Inflammatory macrophage treated with lipopolysaccharide for 1 hour (primary cell): ENCODE data around the gene NCLN.
"Not testable (repeated sequence)": the region's sequence is repeated elsewhere in the genome, so short reads cannot be mapped to it uniquely, and the experiment has no call there.

Experiments used
- DNase-seq, 2 donors: peaks; one replicate each; pipeline ENCODE4 v3.0.0-alpha.2; 2020 to 2022

NCLN gene

DNA sequence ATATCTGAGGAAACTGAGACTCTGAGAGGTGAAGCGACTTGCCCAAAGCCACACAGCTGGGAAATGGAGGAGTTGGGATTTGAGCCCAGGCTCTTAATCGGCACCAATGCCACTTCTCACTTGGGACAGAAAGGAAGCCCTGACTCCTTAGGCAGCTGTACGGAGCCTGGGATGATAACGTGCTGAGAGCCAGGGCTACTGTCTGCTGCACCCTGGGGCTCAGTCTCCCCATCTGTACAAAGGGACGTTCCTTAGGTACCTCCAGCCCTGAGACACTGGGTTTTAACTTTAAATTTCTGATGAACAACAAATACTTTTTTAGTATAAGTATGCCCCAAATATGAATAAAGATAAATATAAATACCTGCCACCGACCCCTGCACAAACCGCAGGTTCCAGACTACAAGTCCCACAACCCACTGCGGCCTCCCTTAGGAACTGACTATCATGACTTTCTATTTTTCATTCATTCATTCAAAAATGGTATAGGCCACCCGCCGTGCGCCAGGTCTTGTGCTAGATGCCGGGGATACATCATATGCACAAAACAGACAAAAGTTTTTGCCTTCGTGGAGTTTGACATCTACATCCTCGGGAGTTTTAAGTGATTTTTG, 776 bp upstream of the NCLN start:
- DNase-seq, result no peak

DNA sequence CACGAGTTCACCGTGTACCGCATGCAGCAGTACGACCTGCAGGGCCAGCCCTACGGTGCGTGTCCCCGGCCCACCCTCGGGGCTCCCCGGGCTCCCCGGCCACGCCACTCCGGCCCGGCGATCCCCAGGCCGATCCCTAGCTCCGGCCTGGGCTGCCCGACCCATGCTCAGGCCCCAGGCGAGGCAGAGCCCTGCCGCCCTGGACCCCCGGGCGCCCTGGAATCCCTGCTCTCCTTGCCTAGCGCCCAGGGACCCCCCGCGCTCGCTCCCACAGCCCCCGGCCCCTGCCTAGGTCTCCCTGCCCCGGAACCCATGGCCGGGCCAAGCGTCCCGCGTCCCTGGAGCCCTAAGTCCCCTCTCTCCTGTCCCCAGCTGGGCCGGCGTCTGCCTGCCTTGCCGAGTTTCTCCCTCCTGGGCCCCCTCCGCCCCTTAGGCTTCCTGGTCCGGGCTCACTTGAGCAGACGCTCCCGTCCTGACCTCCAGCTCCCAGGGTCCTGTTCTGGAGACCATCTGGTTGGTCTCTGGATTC, 494 bp downstream of the NCLN start:
- no peak for DNase-seq

DNA sequence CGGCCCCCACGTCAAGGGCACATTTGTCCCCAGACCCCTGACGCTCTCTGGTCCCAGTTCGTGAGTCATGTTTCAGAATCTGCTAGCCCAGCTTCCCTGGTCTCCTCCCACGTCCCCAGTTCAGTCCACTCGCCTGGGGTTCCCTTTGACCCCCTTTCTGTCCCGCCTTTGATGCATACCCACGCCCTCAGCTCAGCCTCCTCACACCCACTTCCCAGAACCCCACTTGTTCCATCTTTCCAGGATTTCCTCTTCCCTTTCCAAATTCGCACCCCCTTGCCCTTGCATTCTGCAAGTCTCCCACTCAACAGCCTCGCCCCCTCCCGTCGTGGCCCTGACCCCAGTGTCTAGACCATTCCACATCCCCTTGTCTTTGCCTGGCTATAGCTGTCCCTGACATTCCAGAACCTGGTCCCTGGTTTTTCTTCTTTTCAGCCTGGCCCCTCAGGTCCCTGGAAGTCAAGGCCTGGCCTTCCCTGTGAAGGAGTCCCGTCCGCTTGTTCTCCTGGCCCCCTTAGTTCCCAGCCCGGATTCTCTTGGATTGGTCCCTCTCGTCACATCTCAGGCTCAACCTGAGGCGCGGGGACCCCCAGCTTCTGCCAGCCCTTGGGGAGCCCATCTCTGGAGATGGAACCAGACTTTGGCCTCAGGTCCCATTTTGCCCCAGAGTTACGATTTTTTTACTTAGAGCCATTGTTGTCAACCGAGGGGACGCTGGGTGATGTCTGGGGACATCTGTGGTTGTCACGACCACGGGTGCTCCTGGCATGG, 1.3 kb downstream of the NCLN start:
- DNase-seq, result peak; percentile 29 to 61

DNA sequence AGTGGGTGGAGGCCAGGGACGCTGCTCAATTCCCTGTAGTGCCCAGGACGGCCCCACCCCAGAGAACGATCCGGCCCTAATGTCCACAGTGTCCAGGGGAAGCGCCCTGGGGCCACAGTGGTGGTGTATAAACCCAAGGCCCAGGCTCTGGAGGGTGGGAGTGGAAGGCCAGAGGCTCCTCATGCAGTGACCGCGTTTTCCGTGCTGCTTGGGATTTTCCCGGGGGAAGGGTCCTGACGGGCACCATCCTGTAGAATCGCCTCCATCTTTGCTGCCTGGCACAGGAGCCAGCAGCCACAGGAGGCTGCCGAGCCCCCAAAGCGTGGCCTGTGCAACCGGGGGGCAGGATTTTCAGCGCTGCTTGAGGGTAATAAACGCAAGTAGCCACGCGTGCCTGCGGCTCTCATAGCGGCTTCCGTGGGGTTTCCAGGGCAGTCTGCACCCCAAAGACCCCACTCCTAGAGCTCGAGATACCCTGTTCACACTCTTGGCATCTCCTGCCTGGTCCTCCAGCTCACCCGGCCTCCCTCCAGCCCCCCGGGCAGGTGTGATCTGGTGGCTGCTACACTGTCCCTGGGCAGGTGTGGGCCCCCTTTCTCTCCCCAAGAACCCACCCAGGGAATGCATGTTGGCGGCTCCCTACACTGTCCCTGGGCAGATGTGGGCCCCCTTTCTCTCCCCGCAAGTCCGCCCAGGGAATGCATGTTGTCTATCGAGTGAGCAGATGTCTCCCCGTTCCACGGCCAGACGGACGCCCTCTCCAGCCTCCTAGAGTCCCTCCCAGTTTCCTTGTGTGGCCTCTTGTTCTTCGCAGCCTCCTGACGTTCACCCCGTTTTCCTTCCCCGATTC, 2.2 kb downstream of the NCLN start:
- no peak for DNase-seq

DNA sequence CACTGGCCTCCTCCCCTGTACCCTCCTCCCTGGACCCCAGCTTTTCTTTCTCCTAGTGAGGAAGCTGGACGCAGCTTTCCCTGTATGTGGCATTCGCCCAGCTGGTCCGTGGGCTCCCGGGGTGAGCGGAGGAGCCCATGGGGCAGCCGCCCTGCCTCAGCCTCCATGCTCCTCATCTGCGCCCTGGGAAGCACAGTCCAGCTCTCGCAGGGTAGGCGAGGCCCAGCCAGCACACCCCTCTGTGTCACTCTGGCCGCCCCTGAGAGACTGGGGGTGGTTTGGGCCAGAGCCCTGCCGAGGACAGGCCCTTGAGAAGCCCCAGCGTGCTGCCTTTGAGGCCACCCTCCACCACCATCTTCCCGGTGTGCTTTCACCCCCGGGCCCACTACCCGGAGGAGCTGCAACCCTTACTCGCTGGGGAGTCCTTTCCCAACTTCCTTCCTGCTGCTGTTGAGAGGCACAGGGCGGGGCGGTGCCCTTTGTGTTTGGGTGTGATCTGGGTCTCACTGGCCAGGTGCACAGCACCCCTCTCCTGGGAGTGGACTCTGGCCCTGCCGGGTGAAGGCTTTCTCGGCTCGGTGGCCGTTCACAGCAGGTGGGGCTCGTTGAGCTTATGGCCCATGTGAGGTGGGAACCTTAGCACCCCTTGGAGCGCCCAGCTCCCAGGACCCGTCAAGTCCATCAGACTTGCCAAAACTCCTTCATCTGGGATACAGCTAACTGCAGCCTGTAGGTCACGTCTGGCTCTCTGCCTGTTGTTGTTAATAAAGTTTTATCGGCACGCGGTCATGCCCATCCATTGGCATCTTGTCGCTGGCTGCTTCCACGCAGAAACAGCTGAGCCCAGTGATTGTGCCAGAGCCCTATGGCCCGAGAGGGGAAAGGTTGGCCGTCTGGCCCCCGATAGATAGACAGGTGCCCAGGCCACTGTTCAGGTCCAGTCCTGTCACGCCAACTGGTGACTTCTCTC, 3.2 kb downstream of the NCLN start:
- DNase-seq, result no peak

DNA sequence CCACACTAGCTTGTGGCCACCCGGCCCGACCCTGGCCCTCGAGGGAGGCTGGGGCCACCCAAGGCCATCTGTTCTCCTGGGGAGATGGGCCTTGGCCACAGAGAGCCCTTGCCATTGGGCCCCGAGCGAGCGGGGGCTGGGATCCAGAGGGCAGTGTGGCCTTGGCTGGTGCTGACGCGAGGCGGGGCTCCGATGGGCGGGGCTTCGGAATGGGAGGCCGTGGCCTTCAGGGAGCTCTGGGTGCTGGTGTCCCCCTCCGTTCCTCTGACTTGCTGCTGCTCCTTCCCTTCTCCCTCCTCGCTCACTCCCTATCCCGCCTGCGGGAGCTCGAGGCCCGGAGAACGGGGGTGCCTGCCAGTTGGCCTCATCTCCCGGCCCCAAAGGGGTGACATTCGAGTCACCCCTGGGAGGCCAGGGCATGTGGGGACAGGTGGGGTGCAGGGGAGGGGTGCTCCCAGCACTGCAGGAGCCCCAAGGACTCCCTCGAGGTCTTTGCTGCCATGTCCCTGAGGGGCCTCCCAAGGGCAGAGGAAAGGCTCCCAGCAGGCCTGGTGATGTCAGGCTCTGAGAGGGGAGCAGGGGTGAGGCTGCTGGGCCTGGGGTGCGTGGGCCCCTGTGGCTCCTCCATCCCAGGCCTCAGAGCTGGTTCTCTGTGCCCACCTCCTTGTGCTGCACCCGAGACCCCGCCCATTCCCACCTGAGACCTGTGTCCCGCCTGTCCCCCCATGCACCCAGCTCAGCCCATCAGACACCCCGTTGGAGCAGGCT, 4.2 kb downstream of the NCLN start:
- DNase-seq, result no peak

DNA sequence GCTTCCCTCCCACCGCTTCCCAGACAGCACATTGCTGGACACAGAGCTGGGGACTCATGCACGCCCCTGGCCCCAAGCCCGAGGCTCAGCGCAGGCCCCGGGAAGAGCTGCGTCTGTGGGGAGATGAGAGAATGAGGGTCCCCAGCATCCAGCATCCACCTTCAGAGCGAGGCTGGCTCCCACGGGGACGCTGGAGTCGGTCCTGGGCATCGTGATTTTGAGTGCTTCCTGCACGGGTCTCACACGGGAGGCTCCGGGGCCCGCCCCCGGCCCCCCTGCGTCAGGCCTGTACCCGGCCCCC, 4.7 kb downstream of the NCLN start:
- DNase-seq, result no peak

DNA sequence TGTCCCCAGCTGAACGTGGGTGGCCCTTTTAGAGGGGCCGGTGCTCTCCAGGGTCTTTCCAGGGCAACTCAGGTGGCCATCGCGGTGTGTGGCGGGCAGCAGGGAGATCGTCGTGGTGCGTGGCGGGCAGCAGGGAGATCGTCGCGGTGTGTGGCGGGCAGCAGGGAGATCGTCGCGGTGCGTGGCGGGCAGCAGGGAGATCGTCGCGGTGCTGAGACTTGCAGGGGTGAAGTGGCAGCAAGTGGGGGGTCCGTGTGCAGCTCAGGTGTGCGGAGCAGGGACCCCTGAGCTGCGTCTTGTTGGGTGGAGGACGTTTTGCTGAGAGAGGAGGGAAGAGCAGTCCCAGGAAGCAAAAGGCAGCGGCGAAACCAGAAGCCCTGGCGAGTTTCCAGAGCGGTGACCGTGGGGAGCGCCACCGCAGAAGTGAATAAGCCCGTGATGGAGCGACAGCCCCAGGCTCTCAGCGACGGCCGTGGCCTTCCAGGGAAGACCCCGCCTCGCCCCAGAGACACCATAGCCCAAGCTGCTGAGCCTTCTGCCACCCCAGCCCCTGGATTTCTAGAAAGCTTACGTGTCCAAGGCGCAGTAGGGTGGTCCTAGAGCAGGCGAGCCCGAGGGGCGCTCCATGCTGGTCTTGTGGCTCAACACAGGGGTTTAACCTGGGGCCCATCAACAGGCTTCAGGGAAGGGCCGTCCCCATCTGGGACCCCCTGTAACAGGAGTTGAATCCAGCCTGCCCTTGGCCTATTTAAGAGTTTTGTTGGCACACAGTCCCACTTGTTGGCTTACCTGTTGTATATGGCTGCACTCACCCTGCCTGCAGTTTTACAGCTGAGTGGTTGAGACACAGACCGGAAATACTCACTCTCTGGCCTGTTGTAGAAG, 5.4 kb downstream of the NCLN start:
- DNase-seq, result no peak

DNA sequence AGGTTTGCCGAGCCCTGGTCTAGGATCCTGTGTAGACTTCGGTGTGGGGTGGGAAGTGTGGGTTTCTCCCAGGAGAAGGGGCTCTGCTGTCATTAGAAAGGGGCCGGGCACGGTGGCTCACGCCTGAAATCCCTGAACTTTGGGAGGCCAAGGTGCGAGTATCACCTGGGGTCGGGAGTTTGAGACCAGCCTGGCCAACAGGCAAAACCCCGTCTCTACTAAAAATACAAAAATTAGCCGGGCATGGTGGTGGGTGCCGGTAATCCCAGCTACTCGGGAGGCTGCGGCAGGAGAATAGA, 6.0 kb downstream of the NCLN start:
- DNase-seq, result not testable (repeated sequence)

DNA sequence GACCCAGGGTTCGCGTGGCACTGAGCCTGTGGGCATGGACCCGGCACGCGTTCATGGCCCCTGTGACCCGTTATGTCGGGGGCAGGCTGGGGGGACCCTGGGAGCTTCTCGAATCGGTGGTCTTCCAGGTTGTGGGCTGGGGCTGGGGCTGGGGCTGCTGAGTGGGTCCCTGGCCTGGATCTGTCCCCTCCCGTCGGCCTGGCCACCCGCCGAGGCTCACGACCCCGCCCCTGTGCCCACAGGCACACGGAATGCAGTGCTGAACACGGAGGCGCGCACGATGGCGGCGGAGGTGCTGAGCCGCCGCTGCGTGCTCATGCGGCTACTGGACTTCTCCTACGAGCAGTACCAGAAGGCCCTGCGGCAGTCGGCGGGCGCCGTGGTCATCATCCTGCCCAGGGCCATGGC, 6.5 kb downstream of the NCLN start:
- no peak for DNase-seq

DNA sequence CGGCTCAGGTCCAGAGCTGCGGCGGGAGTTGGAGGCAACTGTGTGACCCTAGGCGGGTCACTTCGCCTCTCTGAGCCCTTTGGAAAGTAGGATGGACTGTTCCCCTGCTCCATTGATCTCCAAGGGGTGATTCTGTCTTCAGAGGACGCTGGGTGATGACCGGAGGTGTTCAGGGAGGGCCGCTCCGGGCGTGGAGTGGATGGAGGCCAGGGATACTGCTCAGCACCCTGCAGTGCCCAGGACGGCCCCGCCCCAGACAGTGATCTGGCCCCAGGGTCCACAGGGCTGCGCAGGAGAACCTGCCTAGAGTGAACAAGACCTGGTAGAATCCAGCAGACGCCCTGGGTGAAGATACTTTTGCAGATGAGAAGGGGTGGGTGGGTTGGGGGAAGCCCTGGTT, 7.0 kb downstream of the NCLN start:
- DNase-seq, result no peak

DNA sequence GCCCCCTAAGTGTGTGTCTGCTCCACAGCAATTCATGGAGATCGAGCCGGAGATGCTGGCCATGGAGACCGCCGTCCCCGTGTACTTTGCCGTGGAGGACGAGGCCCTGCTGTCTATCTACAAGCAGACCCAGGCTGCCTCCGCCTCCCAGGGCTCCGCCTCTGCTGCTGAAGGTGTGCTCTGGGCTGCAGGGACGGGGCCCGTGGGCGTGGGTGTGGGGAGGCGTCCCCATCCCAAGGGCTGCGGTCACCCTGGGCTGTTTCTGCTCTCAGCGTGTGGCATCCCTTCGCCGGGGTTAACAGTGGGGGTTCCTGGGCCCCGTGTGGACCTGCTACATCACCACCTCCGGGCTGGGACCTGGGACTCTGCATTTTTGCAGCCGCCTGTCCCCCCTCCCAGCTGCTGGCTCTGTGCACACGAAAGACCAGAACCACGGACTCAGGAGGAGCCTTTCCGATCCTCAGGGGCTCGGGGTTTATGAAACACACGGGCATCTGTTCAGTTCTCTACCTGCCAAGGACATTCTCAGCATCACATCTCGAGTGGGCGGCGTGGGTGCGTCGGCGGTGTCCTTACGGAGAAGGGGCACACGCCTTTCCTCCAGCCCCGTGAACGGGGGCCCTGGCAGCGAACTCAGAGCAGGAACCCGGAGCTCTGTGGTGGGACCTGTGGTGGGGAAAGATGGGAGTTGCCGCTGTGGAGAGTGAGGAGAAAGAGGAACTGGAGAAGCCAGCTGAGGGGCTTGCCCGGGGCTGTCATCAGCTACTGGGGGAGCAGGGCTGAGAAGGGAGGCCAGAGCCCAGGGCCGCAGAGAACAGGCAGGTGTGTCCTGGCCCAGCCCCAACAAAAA, 7.8 kb downstream of the NCLN start:
- peak; percentile 69 to 79 for DNase-seq

DNA sequence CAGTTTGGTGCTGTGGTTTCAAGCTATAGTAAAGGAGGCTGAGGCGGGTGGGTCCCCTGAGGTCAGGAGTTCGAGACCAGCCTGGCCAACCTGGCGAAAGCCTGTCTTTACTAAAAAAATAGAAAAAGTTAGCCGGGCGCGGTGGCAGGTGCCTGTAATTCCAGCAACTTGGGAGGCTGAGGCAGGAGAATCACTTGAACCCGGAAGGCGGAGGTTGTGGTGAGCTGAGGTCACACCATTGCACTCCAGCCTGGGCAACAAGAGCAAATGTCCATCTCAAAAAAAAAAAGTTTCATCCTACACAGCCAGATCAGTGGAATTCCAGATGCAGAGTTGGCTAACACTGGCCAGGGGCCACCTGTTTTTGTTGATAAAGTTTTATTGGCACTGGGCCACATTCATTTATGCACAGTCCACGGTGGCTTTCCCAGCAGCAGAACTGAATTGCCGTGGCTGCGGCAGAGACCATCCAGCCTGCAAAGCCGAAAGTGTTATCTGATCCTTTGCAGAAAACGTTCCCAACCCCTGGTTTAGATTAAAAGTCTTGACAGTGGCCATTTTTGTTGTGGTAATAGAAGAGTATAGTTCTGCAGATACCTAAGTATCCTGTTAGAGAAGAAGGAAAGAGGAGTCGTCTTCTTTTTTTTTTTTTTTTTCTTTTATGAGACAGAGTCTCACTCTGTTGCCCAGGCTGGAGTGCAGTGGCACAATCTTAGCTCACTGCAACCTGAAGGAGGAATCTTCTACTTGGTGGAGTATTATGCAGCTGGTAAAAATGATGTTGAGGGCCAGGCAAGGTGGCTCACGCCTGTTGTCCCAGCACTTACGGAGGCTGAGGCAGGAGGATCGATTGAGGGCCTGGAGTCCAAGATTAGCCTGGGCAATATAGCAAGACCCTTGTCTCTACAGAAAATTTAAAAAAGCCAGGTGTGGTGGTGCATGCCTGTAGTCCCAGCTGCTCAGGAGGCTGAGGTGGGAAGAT, 8.7 kb downstream of the NCLN start:
- DNase-seq, result no peak

DNA sequence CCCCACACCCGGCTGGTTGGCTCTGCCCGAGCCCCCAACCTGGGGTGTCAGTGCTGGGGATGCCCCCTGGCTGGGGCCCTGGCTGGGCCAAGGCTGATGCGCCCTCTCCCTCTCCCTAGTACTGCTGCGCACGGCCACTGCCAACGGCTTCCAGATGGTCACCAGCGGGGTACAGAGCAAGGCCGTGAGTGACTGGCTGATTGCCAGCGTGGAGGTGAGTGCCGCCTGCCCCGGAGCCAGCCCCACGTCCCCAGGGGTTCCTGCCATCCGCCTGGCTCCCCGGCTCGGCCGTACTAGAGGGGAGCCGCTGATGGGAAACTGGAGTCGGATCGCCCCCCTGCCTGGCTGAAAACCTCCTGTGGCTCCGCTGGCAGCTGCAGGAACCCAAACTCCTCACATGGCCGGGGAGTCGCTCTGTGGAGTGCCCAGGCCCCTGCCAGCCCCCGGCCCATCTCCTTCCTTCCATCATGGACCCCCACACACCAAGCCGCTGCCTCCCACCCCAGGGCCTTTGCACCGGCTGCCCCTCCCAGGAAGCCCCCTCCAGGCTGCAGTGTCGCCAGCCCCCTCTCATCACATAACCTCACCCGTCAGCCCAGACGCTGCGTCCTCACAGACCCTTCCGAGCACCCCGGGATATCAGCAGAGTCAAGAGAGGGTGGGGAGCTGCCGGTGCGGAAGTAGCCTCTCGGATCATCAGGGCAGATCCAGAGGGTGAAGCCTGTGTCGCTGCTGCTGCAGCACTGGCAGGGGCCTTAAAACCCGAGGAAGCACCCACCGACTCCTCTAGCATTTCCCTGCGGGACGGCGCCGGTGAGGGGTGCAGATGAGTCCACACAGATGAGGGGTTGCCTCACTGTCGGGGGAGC, 10.6 kb downstream of the NCLN start:
- no peak for DNase-seq

DNA sequence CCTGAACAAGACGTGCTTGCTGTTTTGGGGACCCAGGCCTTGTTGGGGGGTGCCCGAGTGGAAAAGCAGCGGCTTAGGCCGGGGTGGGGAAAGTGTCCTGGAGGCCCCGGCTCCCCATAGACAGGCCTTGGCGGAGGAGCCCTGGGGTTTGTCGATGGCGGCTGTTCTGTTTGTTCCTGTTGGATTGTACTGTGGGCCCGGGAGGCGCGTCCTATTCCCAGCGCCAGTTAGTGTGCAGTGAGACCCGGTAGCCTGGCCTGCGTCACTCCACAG, 11.1 kb downstream of the NCLN start:
- no peak for DNase-seq

DNA sequence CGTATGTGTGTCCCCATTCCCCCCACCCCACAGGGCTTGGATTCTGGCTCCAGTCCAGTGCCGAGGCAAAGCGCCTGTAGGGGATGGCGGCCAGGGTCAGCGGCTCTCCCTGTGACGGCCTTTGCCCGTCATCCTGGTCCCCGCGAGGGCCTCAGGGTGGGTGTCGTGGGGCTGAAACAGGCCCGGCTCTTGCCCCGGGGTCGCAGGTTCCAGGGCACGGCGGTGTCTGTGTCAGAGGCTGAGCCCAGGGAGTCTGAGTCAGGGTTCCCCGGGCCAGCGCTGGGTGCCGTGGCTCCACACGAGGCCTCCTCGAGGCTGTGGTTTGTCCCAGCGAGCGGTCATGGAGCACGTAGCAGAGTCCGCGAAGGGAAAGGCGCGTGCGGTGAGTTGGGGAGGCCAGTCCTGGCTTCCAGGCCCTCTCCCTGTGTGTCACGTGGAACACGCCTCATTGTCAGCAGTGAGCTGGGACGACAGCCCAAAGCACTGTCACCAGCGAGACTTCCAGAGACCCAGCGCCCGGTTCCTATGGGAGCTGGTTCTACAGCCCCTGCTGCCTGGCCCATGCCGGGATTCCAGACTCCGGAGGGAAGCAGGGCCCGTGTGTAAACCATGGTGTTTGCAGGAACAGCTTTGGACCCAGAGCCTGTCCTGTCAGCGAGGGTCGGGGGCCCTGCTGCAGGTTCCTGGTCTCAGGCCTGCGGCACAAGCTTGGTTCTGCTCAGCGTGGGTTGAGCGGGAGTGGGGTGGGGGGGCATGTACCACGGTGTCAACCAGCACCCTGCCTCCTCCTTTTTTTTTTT, 13.4 kb downstream of the NCLN start:
- no peak for DNase-seq

DNA sequence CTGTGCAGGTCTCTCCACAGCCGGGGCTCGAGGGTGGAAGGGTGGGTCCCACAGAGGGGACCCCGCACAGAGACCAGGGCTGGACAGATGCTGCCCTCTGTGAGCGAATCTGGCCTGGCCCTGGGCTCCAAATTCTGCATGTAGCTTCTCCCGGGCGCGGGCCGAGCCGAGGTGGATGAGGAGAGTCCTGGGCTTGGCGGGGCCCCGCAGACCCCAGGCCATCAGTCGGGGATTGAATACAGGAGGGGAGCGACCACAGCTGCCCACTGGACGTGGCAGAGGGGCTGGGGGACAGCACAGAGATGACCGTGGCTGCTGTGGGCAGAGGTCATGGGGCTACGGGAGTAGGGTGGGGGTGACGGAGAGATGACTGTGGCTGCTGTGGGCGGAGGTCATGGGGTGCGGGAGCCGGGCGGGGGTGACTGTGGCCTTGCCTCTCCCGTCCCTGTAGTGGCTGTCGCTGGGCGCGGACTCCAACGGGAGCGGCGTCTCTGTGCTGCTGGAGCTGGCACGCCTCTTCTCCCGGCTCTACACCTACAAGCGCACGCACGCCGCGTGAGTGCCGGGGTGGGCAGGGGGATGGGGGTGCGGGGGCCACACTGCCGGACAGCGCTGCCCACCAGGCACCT, 15.5 kb downstream of the NCLN start:
- DNase-seq, result peak; percentile 6 to 48
